Progenitor cell of endocrine pancreas (in vitro differentiated cells): Measurements from ENCODE around the gene CEACAM5. TPM values are rescaled to one million over a fixed set of nuclear protein-coding genes. Genes with fewer than 3 reads are reported as not detected.

Experiments used
- DNase-seq: peaks from one replicate; pipeline ENCODE4 v3.0.0; 2021; ENCODE audit warnings: low spot score; ENCODE audit not compliant: unreplicated experiment
- H3K27ac Mint-ChIP-seq: 2 replicates; pipeline ENCODE4 v1.8.0; 2021; ENCODE audit warnings: mild to moderate bottlenecking, moderate library complexity, mixed read lengths
- H3K27me3 Mint-ChIP-seq: 2 replicates; pipeline ENCODE4 v1.8.0; 2021; ENCODE audit warnings: mixed read lengths
- H3K36me3 Mint-ChIP-seq: 2 replicates; pipeline ENCODE4 v1.8.0; 2022; ENCODE audit warnings: mixed read lengths; ENCODE audit not compliant: insufficient read depth
- H3K4me1 Mint-ChIP-seq: 2 replicates; pipeline ENCODE4 v1.8.0; 2021; ENCODE audit warnings: low read depth, mixed read lengths
- H3K4me3 Mint-ChIP-seq: 2 replicates; pipeline ENCODE4 v1.8.0; 2021; ENCODE audit warnings: low read depth, mild to moderate bottlenecking, moderate library complexity, mixed read lengths
- H3K9me3 Mint-ChIP-seq: 2 replicates; pipeline ENCODE4 v1.8.0; 2021; ENCODE audit warnings: low read depth, mixed read lengths
- total RNA-seq: library from RNA; stranded (reverse); gene quantifications from 2 replicates; pipeline ENCODE4 v1.2.1, GENCODE V29; 2021
- TF ChIP-seq, protein P1 (sequence below): fragments of 200-600 bp; sonication (generic); IDR thresholded peaks from one replicate; pipeline ENCODE4 v1.5.0; 2021; ENCODE audit warnings: antibody characterized with exemption, mild to moderate bottlenecking; ENCODE audit not compliant: unreplicated experiment

The CEACAM5 gene
- total RNA-seq, 1 donor from 2014 or later, result not detected

DNA sequence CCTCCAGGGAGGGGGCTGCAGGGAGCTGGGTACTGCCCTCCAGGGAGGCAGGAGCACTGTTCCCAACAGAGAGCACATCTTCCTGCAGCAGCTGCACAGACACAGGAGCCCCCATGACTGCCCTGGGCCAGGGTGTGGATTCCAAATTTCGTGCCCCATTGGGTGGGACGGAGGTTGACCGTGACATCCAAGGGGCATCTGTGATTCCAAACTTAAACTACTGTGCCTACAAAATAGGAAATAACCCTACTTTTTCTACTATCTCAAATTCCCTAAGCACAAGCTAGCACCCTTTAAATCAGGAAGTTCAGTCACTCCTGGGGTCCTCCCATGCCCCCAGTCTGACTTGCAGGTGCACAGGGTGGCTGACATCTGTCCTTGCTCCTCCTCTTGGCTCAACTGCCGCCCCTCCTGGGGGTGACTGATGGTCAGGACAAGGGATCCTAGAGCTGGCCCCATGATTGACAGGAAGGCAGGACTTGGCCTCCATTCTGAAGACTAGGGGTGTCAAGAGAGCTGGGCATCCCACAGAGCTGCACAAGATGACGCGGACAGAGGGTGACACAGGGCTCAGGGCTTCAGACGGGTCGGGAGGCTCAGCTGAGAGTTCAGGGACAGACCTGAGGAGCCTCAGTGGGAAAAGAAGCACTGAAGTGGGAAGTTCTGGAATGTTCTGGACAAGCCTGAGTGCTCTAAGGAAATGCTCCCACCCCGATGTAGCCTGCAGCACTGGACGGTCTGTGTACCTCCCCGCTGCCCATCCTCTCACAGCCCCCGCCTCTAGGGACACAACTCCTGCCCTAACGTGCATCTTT is 7.8 kb upstream of the CEACAM5 start:
- DNase-seq, result no peak
- H3K27ac Mint-ChIP-seq, result no peak overlapping the region
- H3K4me3 Mint-ChIP-seq, result no peak overlapping the region
- TF ChIP-seq, protein P1, sequence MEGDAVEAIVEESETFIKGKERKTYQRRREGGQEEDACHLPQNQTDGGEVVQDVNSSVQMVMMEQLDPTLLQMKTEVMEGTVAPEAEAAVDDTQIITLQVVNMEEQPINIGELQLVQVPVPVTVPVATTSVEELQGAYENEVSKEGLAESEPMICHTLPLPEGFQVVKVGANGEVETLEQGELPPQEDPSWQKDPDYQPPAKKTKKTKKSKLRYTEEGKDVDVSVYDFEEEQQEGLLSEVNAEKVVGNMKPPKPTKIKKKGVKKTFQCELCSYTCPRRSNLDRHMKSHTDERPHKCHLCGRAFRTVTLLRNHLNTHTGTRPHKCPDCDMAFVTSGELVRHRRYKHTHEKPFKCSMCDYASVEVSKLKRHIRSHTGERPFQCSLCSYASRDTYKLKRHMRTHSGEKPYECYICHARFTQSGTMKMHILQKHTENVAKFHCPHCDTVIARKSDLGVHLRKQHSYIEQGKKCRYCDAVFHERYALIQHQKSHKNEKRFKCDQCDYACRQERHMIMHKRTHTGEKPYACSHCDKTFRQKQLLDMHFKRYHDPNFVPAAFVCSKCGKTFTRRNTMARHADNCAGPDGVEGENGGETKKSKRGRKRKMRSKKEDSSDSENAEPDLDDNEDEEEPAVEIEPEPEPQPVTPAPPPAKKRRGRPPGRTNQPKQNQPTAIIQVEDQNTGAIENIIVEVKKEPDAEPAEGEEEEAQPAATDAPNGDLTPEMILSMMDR, result no peak
- H3K4me1 Mint-ChIP-seq, result no peaks in the 10 kb centered on the region
- peaks cover 35% of the 10 kb centered on the region for H3K9me3 Mint-ChIP-seq
- no peaks in the 10 kb centered on the region for H3K27me3 Mint-ChIP-seq
- H3K36me3 Mint-ChIP-seq, result peaks cover 4% of the 10 kb centered on the region

- Mint-ChIP-seq H3K4me1 (no peaks in the 10 kb centered on the region), H3K27me3 (no peaks in the 10 kb centered on the region), H3K36me3 (peaks cover 4% of the 10 kb centered on the region), H3K9me3 (peaks cover 32% of the 10 kb centered on the region), H3K4me3 (no peak overlapping the region), H3K27ac (no peak overlapping the region)
- DNase-seq, result no peak
- TF ChIP-seq, protein P1, result no peak
Measured at GRCh38 chr19:41701401-41702075, 6.9 kb upstream of the CEACAM5 start.

- TF ChIP-seq, protein P1, result no peak
- peaks cover 34% of the 10 kb centered on the region for H3K9me3 Mint-ChIP-seq
- H3K36me3 Mint-ChIP-seq, result peaks cover 6% of the 10 kb centered on the region
- no peaks in the 10 kb centered on the region for H3K4me1 Mint-ChIP-seq
- DNase-seq, result no peak
- H3K4me3 Mint-ChIP-seq, result no peak overlapping the region
- H3K27me3 Mint-ChIP-seq, result no peaks in the 10 kb centered on the region
- H3K27ac Mint-ChIP-seq, result no peak overlapping the region
Measured at GRCh38 chr19:41702171-41702651, 6.2 kb upstream of the CEACAM5 start.

DNA sequence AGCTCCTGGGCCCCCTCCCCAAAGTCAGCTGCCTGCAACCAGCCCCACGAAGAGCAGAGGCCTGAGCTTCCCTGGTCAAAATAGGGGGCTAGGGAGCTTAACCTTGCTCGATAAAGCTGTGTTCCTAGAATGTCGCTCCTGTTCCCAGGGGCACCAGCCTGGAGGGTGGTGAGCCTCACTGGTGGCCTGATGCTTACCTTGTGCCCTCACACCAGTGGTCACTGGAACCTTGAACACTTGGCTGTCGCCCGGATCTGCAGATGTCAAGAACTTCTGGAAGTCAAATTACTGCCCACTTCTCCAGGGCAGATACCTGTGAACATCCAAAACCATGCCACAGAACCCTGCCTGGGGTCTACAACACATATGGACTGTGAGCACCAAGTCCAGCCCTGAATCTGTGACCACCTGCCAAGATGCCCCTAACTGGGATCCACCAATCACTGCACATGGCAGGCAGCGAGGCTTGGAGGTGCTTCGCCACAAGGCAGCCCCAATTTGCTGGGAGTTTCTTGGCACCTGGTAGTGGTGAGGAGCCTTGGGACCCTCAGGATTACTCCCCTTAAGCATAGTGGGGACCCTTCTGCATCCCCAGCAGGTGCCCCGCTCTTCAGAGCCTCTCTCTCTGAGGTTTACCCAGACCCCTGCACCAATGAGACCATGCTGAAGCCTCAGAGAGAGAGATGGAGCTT is 4.7 kb upstream of the CEACAM5 start:
- Mint-ChIP-seq H3K27ac (no peak overlapping the region), H3K27me3 (no peaks in the 10 kb centered on the region), H3K4me3 (no peak overlapping the region), H3K9me3 (peaks cover 26% of the 10 kb centered on the region), H3K36me3 (peaks cover 4% of the 10 kb centered on the region), H3K4me1 (no peaks in the 10 kb centered on the region)
- DNase-seq, result no peak
- TF ChIP-seq, protein P1, result no peak

DNA sequence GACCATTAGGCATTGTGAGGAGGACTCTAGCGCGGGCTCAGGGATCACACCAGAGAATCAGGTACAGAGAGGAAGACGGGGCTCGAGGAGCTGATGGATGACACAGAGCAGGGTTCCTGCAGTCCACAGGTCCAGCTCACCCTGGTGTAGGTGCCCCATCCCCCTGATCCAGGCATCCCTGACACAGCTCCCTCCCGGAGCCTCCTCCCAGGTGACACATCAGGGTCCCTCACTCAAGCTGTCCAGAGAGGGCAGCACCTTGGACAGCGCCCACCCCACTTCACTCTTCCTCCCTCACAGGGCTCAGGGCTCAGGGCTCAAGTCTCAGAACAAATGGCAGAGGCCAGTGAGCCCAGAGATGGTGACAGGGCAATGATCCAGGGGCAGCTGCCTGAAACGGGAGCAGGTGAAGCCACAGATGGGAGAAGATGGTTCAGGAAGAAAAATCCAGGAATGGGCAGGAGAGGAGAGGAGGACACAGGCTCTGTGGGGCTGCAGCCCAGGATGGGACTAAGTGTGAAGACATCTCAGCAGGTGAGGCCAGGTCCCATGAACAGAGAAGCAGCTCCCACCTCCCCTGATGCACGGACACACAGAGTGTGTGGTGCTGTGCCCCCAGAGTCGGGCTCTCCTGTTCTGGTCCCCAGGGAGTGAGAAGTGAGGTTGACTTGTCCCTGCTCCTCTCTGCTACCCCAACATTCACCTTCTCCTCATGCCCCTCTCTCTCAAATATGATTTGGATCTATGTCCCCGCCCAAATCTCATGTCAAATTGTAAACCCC is 2.8 kb upstream of the CEACAM5 start:
- H3K27ac Mint-ChIP-seq, result no peak overlapping the region
- H3K36me3 Mint-ChIP-seq, result peaks cover 2% of the 10 kb centered on the region
- H3K4me1 Mint-ChIP-seq, result no peaks in the 10 kb centered on the region
- H3K9me3 Mint-ChIP-seq, result peaks cover 29% of the 10 kb centered on the region
- DNase-seq, result no peak
- no peak overlapping the region for H3K4me3 Mint-ChIP-seq
- H3K27me3 Mint-ChIP-seq, result no peaks in the 10 kb centered on the region
- TF ChIP-seq, protein P1, result no peak
